Measurements from ENCODE around the gene ABCC8. TPM values are rescaled to one million over a fixed set of nuclear protein-coding genes. Genes with fewer than 3 reads are reported as not detected.

The ABCC8 gene
- total RNA-seq, 2 donors from 2014 or later: 0.55 TPM; not detected in 1

DNA sequence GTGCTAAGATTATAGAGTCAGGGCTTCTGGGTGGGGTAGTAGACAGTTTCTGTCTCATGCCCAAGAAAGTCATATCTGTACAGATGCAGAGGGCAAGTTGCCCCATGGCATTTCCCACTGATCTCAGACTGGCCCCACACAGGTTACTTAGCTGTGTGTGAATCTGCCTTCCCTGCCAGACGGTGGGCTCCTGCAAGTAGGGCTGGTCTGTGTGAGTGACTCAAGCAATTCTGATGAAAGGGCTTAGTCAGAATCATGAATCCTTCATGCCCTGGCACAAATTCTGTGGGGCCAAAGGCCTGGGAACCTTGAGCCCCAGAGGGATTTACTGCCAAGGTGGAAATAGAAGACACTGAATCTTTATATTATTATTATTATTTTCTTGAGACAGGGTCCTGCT is 37.2 kb upstream of the ABCC8 start:
- H3K9me3 Mint-ChIP-seq: no peaks in the 10 kb centered on the region

DNA sequence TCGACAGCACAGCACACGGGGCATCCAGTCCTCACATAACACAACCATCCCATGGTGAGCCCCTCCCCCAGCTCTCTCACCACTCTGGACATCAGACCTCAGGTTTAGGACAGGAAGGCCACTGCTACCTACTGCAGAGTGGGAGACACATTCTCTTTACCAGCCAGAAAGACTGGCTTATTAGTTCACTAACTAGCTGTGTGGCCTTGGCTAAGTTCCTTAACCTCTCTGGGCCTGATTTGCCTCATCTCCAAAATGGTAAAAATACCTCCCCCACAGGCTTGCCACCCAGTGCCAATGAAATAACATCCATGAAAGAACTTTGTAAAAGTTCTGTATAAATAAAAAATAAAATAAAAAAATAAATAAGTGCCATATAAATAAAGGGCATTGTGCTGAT is 35.5 kb upstream of the ABCC8 start:
- Histone ChIP-seq H3K9ac (ENCODE audit: extremely low read depth, low read length, poor library complexity, severe bottlenecking) (no peak overlapping the region), H3K4me1 (ENCODE audit: control insufficient read depth, insufficient read depth, low read length) (no peaks in the 10 kb centered on the region), H3K36me3 (ENCODE audit: control insufficient read depth, insufficient read depth, low read length) (no peaks in the 10 kb centered on the region), H3K4me3 (ENCODE audit: low read length) (no peak overlapping the region), H3K27ac (ENCODE audit: low read depth, low read length) (no peak overlapping the region), H3K9me3 (ENCODE audit: control insufficient read depth, low read length) (no peaks in the 10 kb centered on the region), H3K27me3 (ENCODE audit: control insufficient read depth, insufficient read depth, low read length, poor library complexity, severe bottlenecking) (no peaks in the 10 kb centered on the region)
- Mint-ChIP-seq H3K4me1 (peaks cover 3% of the 10 kb centered on the region), H3K4me3 (no peak overlapping the region), H3K27me3 (ENCODE audit: insufficient read depth) (peaks cover 20% of the 10 kb centered on the region), H3K36me3 (ENCODE audit: low read depth) (no peaks in the 10 kb centered on the region), H3K27ac (no peak overlapping the region), H3K9me3 (no peaks in the 10 kb centered on the region)
- 78% methylated on average over 2 of the region's 2 CpGs; no CpG with 5 or more reads in 1 of the 2 experiments for WGBS, 2 experiments (ENCODE audit: insufficient coverage in 1 of 2, insufficient read length in 1 of 2)
- no peak for DNase-seq
- TF ChIP-seq, protein P1, sequence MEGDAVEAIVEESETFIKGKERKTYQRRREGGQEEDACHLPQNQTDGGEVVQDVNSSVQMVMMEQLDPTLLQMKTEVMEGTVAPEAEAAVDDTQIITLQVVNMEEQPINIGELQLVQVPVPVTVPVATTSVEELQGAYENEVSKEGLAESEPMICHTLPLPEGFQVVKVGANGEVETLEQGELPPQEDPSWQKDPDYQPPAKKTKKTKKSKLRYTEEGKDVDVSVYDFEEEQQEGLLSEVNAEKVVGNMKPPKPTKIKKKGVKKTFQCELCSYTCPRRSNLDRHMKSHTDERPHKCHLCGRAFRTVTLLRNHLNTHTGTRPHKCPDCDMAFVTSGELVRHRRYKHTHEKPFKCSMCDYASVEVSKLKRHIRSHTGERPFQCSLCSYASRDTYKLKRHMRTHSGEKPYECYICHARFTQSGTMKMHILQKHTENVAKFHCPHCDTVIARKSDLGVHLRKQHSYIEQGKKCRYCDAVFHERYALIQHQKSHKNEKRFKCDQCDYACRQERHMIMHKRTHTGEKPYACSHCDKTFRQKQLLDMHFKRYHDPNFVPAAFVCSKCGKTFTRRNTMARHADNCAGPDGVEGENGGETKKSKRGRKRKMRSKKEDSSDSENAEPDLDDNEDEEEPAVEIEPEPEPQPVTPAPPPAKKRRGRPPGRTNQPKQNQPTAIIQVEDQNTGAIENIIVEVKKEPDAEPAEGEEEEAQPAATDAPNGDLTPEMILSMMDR (conservative IDR thresholded peaks at IDR 0.05): no peak

More for the DNA sequence above, 37.2 kb upstream of the ABCC8 start:
- no peaks in the 10 kb centered on the region for H3K36me3 ChIP-seq (ENCODE audit: control insufficient read depth, insufficient read depth, low read length)
- H3K4me3 ChIP-seq (ENCODE audit: low read length): no peak overlapping the region
- H3K27me3 Mint-ChIP-seq (ENCODE audit: insufficient read depth): peaks cover 7% of the 10 kb centered on the region
- H3K27me3 ChIP-seq (ENCODE audit: control insufficient read depth, insufficient read depth, low read length, poor library complexity, severe bottlenecking): no peaks in the 10 kb centered on the region
- H3K9me3 ChIP-seq (ENCODE audit: control insufficient read depth, low read length): no peaks in the 10 kb centered on the region
- peaks cover 3% of the 10 kb centered on the region for H3K4me1 Mint-ChIP-seq
- no peak overlapping the region for H3K27ac ChIP-seq (ENCODE audit: low read depth, low read length)
- H3K4me3 Mint-ChIP-seq: no peak overlapping the region
- no peak for DNase-seq
- H3K9ac ChIP-seq (ENCODE audit: extremely low read depth, low read length, poor library complexity, severe bottlenecking): no peak overlapping the region
- TF ChIP-seq, protein P1 (conservative IDR thresholded peaks at IDR 0.05): no peak
- H3K27ac Mint-ChIP-seq: no peak overlapping the region
- H3K36me3 Mint-ChIP-seq (ENCODE audit: low read depth): no peaks in the 10 kb centered on the region
- no peaks in the 10 kb centered on the region for H3K4me1 ChIP-seq (ENCODE audit: control insufficient read depth, insufficient read depth, low read length)
- 57 to 87% methylated on average over 1 of the region's 1 CpG for WGBS, 2 experiments (ENCODE audit: insufficient coverage in 1 of 2, insufficient read length in 1 of 2)

DNA sequence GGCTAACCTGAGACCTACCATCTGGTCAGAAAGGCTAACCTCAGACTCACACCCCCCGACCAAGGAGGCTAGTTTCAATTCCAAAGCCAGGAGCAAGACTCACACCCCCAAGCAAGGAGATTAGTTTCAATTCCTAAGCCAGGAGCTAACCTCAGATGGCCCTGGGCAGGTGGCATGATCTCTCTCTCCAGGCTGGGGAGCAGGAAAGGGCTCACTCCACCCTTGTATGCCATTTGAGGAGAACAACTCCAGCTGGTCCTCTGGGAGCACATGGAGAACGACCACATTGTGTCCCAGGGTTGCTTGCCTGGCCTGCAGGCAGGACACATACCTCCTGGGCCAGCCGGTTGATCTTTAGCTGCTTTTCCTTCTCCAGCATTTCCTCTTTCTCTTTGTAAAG is 34.9 kb upstream of the ABCC8 start:
- no peaks in the 10 kb centered on the region for H3K36me3 Mint-ChIP-seq (ENCODE audit: low read depth)
- H3K27me3 ChIP-seq (ENCODE audit: control insufficient read depth, insufficient read depth, low read length, poor library complexity, severe bottlenecking): no peaks in the 10 kb centered on the region
- peaks cover 23% of the 10 kb centered on the region for H3K27me3 Mint-ChIP-seq (ENCODE audit: insufficient read depth)
- H3K27ac ChIP-seq (ENCODE audit: low read depth, low read length): no peak overlapping the region
- no peaks in the 10 kb centered on the region for H3K9me3 ChIP-seq (ENCODE audit: control insufficient read depth, low read length)
- no peaks in the 10 kb centered on the region for H3K4me1 ChIP-seq (ENCODE audit: control insufficient read depth, insufficient read depth, low read length)
- 50 to 67% methylated on average over 2 to 3 of the region's 3 CpGs for WGBS, 2 experiments (ENCODE audit: insufficient coverage in 1 of 2, insufficient read length in 1 of 2)
- DNase-seq: no peak
- no peak overlapping the region for H3K27ac Mint-ChIP-seq
- no peak overlapping the region for H3K9ac ChIP-seq (ENCODE audit: extremely low read depth, low read length, poor library complexity, severe bottlenecking)
- no peak overlapping the region for H3K4me3 Mint-ChIP-seq
- H3K4me1 Mint-ChIP-seq: peaks cover 3% of the 10 kb centered on the region
- no peaks in the 10 kb centered on the region for H3K36me3 ChIP-seq (ENCODE audit: control insufficient read depth, insufficient read depth, low read length)
- TF ChIP-seq, protein P1 (conservative IDR thresholded peaks at IDR 0.05): no peak
- no peaks in the 10 kb centered on the region for H3K9me3 Mint-ChIP-seq
- no peak overlapping the region for H3K4me3 ChIP-seq (ENCODE audit: low read length)
